HG03108 (cell line): ENCODE data around the gene OR5AS1.
"Not testable (repeated sequence)": the region's sequence is repeated elsewhere in the genome, so short reads cannot be mapped to it uniquely, and the experiment has no call there.

ENCODE experiments used
- ATAC-seq: cut with Tn5 transposase; IDR thresholded peaks from one replicate; pipeline ENCODE4 v1.9.1; 2021; ENCODE audit warnings: moderate library complexity; ENCODE audit not compliant: unreplicated experiment

Gene OR5AS1

DNA sequence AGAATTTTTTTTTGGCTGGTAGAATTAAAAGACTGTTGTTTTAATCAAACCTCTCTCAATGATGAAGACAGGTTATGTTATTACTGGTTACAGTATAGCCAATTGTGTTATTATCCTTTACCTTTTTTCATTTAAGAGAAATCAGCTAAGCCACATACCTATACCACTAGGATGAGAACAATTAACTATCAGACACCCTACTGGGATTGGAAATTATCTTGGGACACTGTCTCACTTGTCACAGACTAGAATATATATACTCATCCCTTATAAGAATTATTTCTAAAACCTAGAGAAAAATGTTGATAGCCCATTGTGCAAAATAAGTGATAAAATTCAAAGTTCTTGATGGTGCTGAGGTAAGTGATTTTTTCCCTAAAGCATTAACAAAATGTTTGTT, at the start of gene OR5AS1:
TSS of gene OR5AS1 (plus strand) at position 301 of the 400 bp plus-strand sequence. CDS start 2,765 bp downstream, outside the sequence.
- ATAC-seq, result no peak

DNA sequence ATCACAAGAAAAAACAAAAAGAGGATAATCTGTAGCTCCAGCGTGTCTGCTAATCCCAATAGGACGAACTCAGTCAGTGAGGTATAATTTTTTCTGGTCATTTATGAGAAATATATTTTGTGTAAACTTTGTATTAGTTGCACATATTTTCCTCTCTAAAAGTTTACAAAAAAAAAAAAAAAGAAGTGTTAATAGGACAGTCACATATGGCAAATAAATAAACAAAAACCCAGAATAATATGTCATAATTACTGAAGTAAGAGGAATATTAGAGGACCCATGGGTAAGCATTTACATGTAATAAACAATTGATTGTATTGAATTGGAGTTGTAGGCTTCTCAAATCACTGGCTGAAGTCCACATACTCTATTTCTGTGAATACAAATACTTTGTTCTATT, 32.9 kb upstream of the OR5AS1 start, which contains the start of gene OR5F1:
TSS of gene OR5F1 (minus strand) at position 101 of the 400 bp plus-strand sequence. CDS start at position 101, 0 bp downstream.
- no peak for ATAC-seq

DNA sequence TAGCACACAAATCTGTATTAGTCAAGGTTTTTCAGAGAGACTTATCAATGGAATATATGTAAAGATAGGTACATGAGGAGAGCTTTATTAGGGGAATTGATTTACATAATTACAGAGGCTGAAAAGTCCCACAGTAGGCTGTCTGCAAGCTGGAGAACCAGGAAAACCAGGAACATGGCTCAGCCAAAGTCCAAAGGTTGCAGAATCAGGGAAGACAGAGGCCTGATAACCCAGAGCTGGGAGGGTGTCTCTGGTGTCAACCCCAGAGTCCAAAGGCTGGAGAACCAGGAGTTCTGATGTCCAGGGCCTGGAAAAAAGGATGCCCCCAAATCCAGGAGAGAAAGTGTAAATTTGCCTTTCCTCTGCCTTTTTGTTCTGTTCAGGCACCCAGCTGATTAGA, 16.7 kb upstream of the OR5AS1 start:
- no peak for ATAC-seq

DNA sequence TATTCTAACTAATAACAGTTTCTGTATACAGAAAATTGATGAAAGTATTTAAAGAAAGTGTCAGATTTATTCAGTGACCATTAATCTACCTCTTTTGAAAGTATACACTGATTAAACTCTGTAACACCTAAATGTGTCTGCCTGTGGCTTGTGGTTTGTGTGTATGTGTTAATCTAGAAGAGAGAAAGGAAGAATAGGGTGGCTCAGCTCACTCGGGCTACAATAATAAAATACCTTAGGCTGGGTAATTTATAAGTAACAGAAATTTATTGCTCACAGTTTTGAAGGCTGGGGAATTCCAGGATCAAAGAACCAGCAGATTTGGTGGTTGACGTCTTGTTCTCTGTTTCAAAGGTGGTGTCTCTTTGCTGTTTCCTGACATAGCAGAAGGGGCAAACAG, 13.6 kb upstream of the OR5AS1 start:
- ATAC-seq, result no peak

DNA sequence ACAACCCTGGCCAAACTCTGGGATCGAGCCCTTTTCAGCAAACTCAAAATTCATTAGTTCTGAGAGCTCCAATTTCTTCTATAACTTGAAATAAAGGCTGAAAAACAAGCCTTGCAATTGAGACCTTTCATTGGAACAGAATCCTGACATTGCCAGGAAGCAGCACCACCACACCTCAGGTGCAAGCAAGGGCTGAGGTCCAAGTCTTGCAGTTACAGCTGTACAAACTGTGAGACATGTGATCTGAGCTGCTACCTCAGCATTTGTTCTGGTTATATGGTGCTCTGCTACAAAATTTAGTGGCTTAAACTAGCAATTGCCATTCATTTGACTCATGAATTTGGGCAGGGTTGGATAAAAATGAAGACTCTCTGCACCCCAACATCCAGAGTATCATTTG, 18.1 kb downstream of the OR5AS1 start:
- ATAC-seq, result no peak

DNA sequence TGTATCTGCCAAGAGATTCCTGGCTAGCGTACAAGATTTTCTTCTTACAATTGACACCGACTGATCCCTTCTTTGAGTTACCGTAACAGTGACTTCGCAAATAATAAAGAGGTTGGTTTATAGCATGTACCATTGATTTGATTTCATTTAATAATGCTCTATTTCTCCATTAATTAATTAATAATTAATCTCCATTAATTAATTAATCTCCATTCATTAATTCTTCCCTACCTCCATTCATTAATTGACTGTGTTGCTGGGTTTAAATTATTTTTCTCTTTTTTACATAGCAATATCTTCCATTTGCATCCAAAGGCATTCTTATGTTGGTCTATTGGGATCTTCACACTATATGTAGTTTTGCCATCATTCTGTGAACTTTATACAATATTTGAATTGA, 21.0 kb downstream of the OR5AS1 start:
- no peak for ATAC-seq

DNA sequence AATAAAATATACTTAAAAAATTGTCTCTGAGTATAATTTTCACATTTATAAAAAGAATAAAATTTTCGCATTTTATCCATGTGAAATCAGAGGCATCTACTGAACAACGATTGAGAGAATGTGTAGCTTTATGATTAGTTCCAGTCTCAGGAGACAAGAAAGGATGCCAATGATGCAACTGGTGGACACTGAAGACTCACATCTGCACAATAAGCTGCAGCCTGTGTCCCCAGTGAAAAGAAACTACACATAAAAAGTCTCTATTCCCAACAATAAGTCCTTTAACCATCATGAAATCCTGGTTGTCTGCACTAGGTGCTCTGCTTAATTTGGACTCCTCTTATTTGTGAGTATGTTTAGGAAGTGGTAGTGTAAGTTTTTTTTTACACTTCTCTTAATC, 22.0 kb downstream of the OR5AS1 start:
- ATAC-seq, result no peak

DNA sequence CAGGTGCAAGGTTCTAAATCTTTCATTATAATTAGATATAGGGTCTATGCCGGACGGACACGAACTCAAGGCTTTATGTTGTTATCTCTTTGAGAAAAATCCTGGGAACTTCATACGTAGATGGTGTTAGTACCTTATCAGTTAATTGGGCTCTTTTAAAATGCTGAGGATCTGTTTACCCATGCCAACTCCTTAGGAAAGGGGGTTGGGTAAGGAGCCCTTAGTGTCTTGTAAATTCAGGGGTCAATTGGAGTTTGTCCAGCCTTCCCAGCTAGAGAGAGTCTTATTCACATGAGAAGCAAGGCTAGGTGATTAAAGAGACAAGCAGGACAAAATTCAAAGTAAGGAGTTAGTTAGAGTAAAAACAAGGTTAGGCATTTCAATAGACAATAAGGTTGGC, 28.9 kb downstream of the OR5AS1 start:
- not testable (repeated sequence) for ATAC-seq

DNA sequence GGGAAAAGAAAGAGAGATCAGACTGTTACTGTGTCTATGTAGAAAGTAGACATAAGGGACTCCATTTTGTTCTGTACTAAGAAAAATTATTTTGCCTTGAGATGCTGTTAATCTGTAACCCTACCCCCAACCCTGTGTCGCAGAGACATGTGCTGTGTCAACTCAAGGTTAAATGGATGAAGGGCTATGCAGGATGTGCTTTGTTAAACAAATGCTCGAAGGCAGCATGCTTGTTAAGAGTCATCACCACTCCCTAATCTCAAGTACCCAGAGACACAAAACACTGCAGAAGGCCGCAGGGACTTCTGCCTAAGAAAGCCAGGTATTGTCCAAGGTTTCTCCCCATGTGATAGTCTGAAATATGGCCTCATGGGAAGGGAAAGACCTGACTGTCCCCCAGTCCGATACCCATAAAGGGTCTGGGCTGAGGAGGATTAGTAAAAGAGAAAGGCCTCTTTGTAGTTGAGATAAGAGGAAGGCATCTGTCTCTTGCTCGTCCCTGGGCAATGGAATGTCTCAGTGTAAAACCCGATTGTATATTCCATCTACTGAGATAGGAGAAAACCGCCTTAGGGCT, 30.3 kb downstream of the OR5AS1 start:
- not testable (repeated sequence) for ATAC-seq

DNA sequence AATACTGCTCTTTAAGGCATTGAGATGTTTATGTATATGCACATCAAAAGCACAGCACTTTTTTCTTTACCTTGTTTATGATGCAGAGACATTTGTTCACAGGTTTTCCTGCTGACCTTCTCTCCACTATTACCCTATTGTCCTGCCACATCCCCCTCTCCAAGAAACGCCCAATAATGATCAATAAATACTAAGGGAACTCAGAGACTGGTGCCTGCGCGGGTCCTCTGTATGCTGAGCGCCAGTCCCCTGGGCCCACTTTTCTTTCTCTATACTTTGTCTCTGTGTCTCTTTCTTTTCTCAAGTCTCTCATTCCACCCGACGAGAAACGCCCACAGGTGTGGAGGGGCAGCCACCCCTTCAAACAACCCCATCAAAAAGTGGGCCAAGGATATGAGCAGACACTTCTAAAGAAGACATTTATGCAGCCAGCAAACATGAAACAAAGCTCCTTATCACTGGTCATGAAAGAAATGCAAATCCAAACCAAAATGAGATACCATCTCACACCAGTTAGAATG, 30.9 kb downstream of the OR5AS1 start:
- ATAC-seq, result not testable (repeated sequence)

DNA sequence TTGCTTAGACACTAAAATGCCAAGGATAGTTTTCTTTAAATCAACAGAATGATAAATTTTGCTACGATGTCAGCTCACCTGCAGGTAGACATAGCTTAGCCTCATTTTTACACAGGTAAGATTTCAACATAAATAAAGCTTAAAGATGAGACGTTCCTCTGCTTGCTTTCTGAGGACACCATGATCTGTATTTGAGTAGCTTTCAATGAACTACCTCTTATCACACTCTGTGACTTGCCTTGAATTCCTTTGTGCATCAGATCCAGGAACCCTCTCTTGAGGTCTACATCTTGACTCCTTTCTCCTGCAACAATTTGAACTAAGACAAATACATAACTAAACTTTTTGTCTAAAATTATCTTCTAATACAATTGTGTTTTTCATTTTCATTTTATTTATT, 39.5 kb downstream of the OR5AS1 start:
- no peak for ATAC-seq
